Fibroblast of skin of right biceps (primary cell): ENCODE results near the gene BLCAP.
A peak's percentile ranks its signal among the peaks of the same experiment; 100 is the strongest.
"Not testable (repeated sequence)": the region's sequence is repeated elsewhere in the genome, so short reads cannot be mapped to it uniquely, and the experiment has no call there.

ENCODE experiments used
- DNase-seq: peaks from one replicate; pipeline ENCODE4 v3.0.0-alpha.2; 2013

Gene BLCAP

GRCh38 chr20:37527638-37528445, at the start of gene BLCAP:
Gene BLCAP (minus strand): TSS chr20:37527876. CDS start chr20:37519174, 8,702 bp downstream.
- DNase-seq = peak; percentile 87

- not testable (repeated sequence) for DNase-seq
Measured at GRCh38 chr20:37577436-37577835, 49.8 kb upstream of the BLCAP start.

GRCh38 chr20:37576911-37577310, 49.2 kb upstream of the BLCAP start:
- DNase-seq = no peak

GRCh38 chr20:37575884-37576283, 48.2 kb upstream of the BLCAP start:
- DNase-seq = no peak

- DNase-seq = no peak
Measured at GRCh38 chr20:37574199-37574890, 46.7 kb upstream of the BLCAP start.

- no peak for DNase-seq
Measured at GRCh38 chr20:37573626-37574198, 46.0 kb upstream of the BLCAP start.

- no peak for DNase-seq
Measured at GRCh38 chr20:37571033-37571432, 43.4 kb upstream of the BLCAP start.

- no peak for DNase-seq
Measured at GRCh38 chr20:37570419-37570818, 42.7 kb upstream of the BLCAP start.

GRCh38 chr20:37567671-37568588, 40.3 kb upstream of the BLCAP start:
- DNase-seq = peak; percentile 20

- DNase-seq = no peak
Measured at GRCh38 chr20:37567331-37567665, 39.6 kb upstream of the BLCAP start.

- no peak for DNase-seq
Measured at GRCh38 chr20:37566590-37567330, 39.1 kb upstream of the BLCAP start.

- DNase-seq = no peak
Measured at GRCh38 chr20:37565134-37565811, 37.6 kb upstream of the BLCAP start.

- DNase-seq = peak; percentile 19
Measured at GRCh38 chr20:37564388-37565133, 36.9 kb upstream of the BLCAP start.

GRCh38 chr20:37564016-37564387, 36.3 kb upstream of the BLCAP start:
- no peak for DNase-seq

- DNase-seq = no peak
Measured at GRCh38 chr20:37562695-37563480, 35.2 kb upstream of the BLCAP start.

- DNase-seq = no peak
Measured at GRCh38 chr20:37560629-37561028, 33.0 kb upstream of the BLCAP start.

GRCh38 chr20:37559312-37560027, 31.8 kb upstream of the BLCAP start:
- DNase-seq = no peak

- no peak for DNase-seq
Measured at GRCh38 chr20:37558779-37559178, 31.1 kb upstream of the BLCAP start.

- no peak for DNase-seq
Measured at GRCh38 chr20:37558306-37558705, 30.6 kb upstream of the BLCAP start.
